OCI-M1 (cell line): ENCODE data around the gene JCAD.
"Not testable (repeated sequence)": the region's sequence is repeated elsewhere in the genome, so short reads cannot be mapped to it uniquely, and the experiment has no call there.

Experiments
- DNase-seq: peaks from one replicate; lab custom pipeline; 2025; lab: John Stamatoyannopoulos, UW

Gene JCAD

DNA sequence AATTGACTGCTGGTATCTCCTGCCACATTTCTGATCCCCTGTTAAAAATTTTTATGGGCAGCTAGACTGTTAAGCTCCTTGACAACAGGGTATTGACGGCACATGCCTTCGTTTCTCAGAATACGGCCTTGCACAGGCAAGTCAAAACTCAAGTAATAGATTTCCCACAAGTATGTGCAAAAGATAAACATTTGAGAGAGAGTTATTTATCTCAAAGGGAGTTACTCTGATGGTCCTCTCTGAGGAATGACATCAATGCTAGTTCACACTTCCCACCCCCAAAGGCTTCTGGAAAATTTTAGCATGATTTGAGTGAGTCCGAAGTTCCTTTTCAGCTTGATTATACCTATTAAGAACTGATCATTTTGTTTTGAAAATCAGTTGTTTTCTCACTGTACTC, 71.9 kb downstream of the JCAD start:
- DNase-seq: no peak

DNA sequence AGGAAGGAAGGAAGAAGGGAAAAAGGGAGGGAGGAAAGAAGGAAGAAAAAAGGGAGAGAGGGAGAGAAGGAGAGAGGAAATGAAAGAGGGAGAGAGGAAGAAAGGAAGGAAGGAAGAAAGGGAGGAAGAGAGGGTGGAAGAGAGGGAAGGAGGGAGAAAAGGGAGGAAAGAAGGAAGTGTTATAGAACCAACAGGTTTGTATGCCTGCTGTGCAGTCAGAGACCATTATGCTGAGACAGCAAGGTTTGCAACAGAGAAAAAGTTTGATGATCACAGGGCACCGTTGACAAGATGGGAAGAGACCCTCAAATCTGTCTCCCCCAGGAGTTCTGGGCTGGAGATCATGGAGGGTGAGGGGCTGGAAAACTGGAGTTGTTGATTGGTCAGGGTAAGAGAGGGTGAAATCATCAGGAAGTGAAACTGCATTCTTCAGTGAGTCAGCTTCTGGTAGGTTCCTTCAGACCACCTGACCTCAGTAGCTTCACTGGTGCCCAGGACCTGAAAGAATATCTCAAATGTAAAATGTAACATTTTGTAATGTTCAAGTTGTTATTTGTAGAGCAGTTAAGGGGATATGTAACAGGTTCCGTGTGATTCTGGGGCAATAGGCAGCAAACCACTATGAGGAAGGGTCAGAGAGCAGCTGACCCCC, 76.3 kb downstream of the JCAD start:
- no peak for DNase-seq

DNA sequence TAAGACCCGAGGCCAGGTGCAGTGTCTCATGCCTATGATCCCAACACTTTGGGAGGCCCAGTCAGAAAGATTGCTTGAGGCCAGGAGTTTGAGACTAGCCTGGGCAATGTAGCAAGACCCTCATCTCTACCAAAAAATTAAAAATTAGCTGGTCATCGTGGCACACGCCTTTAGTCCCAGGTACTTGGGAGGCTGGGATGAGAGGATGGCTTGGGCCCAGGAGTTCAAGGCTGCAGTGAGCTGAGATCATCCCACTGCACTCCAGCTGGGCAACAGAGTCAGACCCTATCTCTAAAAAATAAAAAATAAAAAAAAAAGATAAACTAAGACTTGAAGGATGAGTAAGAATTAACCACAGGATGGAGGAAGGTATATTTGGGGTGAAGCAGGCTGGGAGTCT, 77.9 kb downstream of the JCAD start:
- no peak for DNase-seq

DNA sequence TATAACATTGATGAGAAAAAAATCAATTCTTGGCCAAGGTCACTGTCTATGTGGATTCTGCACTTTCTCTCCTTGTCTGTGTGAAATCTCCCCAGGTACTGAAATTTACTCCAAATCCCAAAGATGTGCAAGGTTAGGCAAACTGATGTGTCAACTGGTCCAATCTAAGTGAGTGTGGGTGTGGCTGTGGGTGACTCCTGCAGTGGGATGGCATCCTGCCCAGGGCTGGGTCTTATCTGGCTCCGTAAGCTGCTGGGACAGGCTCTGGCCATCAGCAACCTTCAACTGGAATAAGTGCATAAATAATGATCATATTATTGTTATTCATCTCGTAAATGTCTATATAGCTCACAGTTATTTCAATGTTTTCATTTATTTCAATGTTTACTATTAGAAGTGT, 79.3 kb downstream of the JCAD start:
- peak; percentile 3 for DNase-seq

DNA sequence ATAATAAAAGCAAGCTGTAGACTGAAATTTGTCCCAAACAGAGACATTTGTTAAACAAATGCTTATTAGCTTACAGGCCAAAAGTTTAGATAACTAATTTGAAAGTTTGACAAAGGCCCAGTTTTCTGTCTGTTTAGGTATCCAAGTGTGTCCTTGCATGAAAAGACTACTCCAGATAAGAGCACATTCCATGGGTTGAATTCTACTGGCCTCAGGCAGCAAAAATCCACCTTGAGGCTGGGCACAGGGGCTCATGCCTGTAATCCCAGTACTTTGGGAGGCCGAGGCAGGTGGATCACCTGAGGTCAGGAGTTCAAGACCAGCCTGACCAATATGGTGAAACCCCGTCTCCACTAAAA, 80.0 kb downstream of the JCAD start:
- DNase-seq: not testable (repeated sequence)

DNA sequence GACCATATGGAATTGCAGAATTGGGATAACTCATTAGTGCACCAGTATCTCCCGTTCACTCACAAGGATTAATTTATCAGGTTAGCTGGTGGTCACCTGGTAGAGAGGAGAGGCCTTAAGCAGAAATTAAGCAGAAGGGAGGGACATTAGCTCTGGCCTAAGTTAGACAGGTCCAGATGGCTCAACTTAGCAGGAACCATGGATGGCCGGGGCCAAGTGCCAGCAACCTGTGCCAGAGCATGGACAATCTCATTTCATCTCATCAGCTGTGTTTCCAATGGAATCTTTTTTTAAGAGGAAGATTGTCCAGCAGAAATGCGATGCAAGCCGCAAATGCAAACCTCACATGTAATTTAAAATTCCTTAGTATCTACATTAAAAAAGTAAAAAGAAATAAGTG, 82.2 kb downstream of the JCAD start:
- DNase-seq: no peak

DNA sequence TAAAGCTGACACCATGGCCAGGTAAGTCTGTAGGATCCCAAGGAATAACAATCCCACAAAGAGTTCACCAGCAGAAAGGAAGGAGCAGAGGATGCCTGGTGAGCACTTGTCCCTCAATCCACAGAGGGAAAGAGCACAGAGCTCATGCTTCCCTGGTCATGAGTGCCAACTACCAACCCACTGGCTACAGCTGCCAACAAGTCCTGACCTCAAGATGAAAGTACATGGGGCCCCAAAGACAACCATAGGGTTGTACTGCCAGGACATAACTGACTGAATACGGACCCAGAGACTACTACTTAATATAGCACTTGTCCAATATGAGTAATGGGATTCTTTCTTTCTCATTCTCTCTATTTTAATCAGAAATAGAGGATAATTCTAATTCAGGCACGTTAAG, 83.3 kb downstream of the JCAD start:
- DNase-seq: no peak

DNA sequence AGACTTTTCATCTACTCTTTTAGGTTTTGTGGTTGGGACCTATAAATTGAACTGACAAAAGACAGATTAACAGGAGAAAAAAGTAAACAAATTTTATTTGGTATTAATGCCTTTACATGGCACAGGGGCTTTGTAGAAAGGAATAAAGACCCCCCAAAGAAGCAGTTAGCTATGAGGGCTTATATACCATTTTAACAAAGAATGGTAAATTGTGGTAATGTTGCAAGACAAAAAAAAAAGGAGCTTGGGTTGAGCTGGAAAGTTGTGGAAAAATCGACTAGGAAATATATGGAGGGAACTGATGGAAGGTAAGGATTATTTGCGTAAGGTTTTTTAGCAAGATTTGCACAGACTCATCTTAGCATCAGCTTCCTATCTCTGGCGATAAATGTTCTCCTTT, 84.6 kb downstream of the JCAD start:
- DNase-seq: no peak

DNA sequence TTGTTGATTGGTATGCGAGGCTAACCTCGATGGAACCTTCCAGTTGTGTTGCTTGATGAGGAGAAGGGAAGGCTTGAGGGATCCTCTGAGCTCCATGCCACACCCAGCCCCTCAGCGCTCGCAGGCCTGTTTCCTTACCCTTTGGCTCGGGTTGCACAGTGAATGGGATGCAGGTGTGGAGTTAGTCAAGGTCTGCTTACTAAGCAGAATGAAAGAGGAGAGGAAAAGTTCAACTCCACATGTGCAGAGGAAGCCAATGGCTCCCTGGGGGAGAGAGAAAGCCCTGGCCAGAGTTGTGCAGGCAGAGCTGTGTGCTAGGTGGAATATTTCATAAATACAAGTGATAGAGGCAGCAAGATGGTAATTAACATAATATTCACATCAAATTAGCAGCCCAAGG, 85.5 kb downstream of the JCAD start:
- DNase-seq: no peak

DNA sequence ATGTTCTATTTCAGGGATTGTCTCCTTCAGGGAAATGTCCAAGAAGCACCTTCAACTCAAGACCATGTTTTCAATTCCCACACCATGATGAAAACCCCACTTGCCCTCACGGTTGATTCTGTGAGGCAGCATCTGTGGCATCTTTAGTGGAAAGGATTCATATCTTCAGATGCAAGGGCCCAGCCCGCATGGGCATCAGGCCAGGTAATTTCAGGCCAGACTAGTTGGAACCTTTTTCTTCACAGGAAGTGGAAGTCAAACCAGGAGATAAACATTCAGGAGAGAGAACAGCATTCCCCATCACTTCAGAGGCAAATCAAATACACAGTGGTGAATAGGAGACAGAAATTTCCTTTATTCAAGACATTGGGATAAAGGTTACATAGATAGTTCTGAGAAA, 88.8 kb downstream of the JCAD start:
- no peak for DNase-seq

DNA sequence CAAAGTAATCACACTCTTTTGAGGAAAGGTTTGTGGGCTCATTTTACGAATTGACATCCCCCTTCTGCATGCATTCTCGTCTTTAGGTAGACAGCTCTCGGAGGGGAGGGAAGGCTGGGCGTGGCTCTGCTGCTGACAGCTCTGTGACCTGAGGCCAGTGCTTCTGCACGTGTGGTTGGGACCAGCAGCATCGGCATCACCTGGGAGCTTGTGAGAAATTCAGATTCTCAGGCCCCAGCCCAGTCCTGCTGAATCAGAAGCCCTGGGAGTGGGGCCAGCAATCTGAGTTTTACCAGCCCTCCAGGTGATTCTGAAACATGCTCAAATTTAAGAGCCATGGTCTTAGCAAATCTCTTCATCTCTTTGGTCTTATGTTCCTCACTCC, 89.4 kb downstream of the JCAD start:
- no peak for DNase-seq

DNA sequence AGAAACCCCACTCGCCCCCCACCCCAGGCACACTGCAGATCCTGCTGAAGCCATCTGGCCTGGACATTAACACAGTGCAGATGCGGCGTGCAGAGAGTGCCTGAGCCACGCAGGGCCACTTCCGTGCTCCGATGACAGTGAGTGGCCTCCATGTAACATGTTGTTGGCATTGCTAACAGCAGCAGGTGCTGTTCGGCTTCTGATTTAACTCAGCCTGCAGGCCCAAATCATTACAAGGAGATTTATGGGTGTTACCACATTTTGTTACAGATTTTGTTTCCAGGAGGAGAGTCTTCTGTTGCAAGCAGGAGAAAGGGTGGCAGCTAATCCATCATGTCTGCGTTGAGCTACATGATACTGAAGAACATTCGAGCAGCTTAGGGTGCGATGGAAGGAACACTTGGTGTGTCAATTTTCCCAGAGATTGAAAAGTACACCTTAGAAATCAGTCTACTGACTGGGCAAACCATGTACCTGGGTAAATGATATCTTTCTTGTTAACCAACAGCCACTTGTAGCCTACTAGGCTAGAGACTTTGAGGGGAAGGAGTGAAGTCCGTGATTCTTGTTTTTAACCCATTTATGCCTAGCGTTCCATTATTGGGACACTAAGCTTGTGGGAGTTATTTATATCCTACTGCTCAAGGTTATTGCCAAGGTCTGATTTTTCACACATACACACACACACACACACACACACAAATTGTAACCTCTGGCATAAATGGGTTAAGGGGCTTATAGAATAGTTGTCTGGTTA, 90.0 kb downstream of the JCAD start:
- no peak for DNase-seq

DNA sequence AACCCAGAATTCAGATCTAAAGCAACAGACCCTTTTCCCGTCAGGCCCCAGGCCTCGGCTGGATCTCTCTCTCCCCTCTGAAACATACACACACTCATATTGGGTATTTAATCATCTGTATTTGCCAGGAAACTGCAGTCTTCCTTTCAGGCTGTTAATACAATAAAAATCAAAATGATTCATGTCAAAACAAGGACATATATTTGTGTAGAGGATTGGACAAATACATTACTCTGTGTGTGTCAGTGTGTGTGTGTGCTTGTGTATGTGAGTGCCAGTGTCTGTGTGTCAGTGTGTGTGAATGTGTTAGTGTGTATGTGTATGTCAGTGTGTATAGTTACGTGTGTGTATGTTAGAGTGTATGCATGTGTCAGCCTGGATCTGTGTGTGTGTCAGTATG, 90.8 kb downstream of the JCAD start:
- DNase-seq: no peak

DNA sequence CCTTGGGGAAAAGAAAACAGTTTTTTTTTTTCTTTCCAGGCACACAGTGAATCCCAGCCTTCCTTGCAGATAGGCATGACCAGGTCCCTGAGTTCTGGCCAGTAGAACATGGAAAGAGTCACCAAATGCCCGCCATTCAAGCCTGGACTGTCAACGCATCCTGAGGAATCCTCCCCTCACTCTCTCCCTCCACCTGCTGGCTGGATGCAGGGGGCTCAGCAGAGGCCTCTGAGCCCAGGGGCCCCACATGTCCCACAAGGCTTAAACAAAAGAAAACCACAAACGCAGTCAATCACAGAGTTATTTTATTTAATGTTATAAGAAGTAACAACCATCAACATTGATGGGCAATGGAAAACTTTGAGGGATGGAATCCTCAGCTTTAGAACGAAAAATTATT, 93.1 kb downstream of the JCAD start:
- no peak for DNase-seq
